Fibroblast of lung (primary cell): ENCODE data around the gene ASIC2. TPM values are rescaled to one million over a fixed set of nuclear protein-coding genes. Genes with fewer than 3 reads are reported as not detected.

Experiments used
- DNase-seq, 2 donors: peaks; one replicate each; pipeline versions ENCODE4 v3.0.0 to v3.0.0-alpha.2; 2010; ENCODE audit warnings: low read depth in 2 of 2
- H2AFZ ChIP-seq: 2 replicates; pipeline ENCODE4 v1.5.1; 2012; ENCODE audit warnings: low read length, control low read depth, inconsistent platforms
- H3K27ac ChIP-seq: 2 replicates; pipeline ENCODE4 v1.5.1; 2011; ENCODE audit warnings: low read length, control low read depth; ENCODE audit not compliant: insufficient read depth
- H3K27me3 ChIP-seq: 2 replicates; pipeline ENCODE4 v1.5.1; 2011; ENCODE audit warnings: mild to moderate bottlenecking, low read length; ENCODE audit not compliant: control insufficient read depth, insufficient read depth
- H3K36me3 ChIP-seq: 2 replicates; pipeline ENCODE4 v1.5.1; 2011; ENCODE audit warnings: low read length; ENCODE audit not compliant: control insufficient read depth, insufficient read depth
- H3K4me1 ChIP-seq: 2 replicates; pipeline ENCODE4 v1.5.1; 2011; ENCODE audit warnings: low read length; ENCODE audit not compliant: control insufficient read depth, insufficient read depth; ENCODE audit errors: extremely low read depth
- H3K4me2 ChIP-seq: 2 replicates; pipeline ENCODE4 v1.5.1; 2011; ENCODE audit warnings: low read length, control low read depth; ENCODE audit not compliant: insufficient read depth; ENCODE audit errors: extremely low read depth
- H3K4me3 ChIP-seq, 4 experiments: fragments of 200-600 bp in 1 of 4; sonication (generic) in 1 of 4; replicated peaks in 1 of 4; 2 replicates each; pipeline ENCODE4 v1.5.1; 2011 to 2016; ENCODE audit warnings: low read length in 4 of 4, low read depth in 3 of 4, mild to moderate bottlenecking in 3 of 4, control low read depth in 2 of 4, inconsistent platforms in 1 of 4, mixed read lengths in 1 of 4; ENCODE audit not compliant: insufficient read depth in 1 of 4; ENCODE audit errors: control extremely low read depth in 1 of 4
- H3K79me2 ChIP-seq: 2 replicates; pipeline ENCODE4 v1.5.1; 2012; ENCODE audit warnings: mild to moderate bottlenecking, low read length, inconsistent platforms; ENCODE audit not compliant: control insufficient read depth, insufficient read depth
- H3K9ac ChIP-seq: 2 replicates; pipeline ENCODE4 v1.5.1; 2011; ENCODE audit warnings: mild to moderate bottlenecking, low read length, control low read depth; ENCODE audit not compliant: insufficient read depth
- H3K9me3 ChIP-seq: 2 replicates; pipeline ENCODE4 v1.5.1; 2012; ENCODE audit warnings: low read depth, low read length; ENCODE audit not compliant: control insufficient read depth, insufficient read depth
- H4K20me1 ChIP-seq: 2 replicates; pipeline ENCODE4 v1.5.1; 2011; ENCODE audit warnings: low read length; ENCODE audit not compliant: control insufficient read depth, insufficient read depth; ENCODE audit errors: extremely low read depth
- EZH2 ChIP-seq: IDR thresholded peaks from 2 replicates; pipeline ENCODE4 v1.5.1; 2012; ENCODE audit warnings: low read length, control low read depth, mild to moderate bottlenecking; ENCODE audit errors: missing control alignments
- polyA plus RNA-seq, 2 donors: library from polyadenylated mRNA; depleted of rRNA in 1 of 2; stranded (reverse) in 1 of 2; unstranded in 1 of 2; fragments of >200 nt; gene quantifications; 2 replicates each; pipeline ENCODE4 v1.2.1, GENCODE V29; 2011 to 2012; ENCODE audit warnings: missing spikeins in 1 of 2
- total RNA-seq: library from RNA; depleted of rRNA; stranded (reverse); fragments of >200 nt; gene quantifications from 2 replicates; pipeline ENCODE4 v1.2.1, GENCODE V29; 2014
- TF ChIP-seq, protein P1 (sequence below), 2 donors: IDR thresholded peaks in 1 of 2; conservative IDR thresholded peaks in 1 of 2; 1 replicate in 1 of 2; 2 replicates in 1 of 2; pipeline ENCODE4 v1.5.1; 2011 to 2012; ENCODE audit warnings: low read length in 2 of 2, control low read depth in 1 of 2, inconsistent platforms in 1 of 2, low read depth in 1 of 2, mild to moderate bottlenecking in 1 of 2

The ASIC2 gene
- total and polyA plus RNA-seq, 2 donors (not counting 1 experiment from before 2014, with no cell fraction given): 0.08 to 0.50 TPM

DNA sequence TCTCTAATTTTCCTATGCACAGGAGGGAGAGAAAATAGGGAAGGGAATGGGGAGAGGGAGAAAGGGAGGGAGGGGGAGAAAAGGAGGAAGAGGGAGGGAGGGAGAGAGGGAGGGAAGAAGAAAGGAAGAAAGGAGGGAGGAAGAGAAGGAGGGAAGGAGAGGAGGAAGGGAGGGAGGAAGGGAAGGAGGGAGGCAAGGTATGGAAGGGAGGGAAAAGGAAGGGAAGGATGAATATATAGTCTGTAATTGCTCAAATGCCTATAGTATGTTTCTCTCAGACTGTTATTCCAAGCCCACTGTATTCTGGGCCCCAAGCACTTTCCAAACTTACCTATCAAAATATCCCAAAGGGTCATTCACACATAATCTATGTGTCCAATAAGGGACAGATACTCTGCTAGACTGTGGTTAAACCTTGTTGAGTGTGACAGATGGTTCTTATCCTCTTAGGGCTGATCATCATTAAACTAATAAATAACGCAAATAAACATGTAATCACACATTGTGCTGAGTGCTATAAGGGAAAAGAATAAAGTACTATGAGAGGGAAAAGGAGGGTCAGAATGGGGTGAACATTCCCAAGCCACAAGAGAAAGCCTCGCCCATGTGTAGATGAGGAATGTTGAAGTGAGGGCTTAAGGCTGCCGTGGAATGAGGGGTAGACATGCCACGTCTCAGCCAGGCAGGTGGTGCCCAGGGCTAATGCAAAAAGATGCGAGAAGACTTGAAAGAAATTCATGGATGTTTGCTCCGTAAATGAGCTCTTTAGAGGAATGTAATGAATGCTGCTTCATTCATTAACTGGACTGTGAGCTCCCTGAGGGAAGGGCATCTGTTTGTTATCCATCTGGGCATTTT, 30.6 kb downstream of the ASIC2 start:
- Histone ChIP-seq H3K36me3 (no peaks in the 10 kb centered on the region), H3K4me3 (no peak overlapping the region), H3K9ac (no peak overlapping the region), H4K20me1 (no peaks in the 10 kb centered on the region), H3K9me3 (no peaks in the 10 kb centered on the region), H3K4me1 (peaks cover 15% of the 10 kb centered on the region), H3K4me2 (no peak overlapping the region), H3K79me2 (no peaks in the 10 kb centered on the region), H2AFZ (no peak overlapping the region), H3K27ac (no peak overlapping the region), H3K27me3 (no peaks in the 10 kb centered on the region)
- no peak for TF ChIP-seq EZH2
- TF ChIP-seq, protein P1, sequence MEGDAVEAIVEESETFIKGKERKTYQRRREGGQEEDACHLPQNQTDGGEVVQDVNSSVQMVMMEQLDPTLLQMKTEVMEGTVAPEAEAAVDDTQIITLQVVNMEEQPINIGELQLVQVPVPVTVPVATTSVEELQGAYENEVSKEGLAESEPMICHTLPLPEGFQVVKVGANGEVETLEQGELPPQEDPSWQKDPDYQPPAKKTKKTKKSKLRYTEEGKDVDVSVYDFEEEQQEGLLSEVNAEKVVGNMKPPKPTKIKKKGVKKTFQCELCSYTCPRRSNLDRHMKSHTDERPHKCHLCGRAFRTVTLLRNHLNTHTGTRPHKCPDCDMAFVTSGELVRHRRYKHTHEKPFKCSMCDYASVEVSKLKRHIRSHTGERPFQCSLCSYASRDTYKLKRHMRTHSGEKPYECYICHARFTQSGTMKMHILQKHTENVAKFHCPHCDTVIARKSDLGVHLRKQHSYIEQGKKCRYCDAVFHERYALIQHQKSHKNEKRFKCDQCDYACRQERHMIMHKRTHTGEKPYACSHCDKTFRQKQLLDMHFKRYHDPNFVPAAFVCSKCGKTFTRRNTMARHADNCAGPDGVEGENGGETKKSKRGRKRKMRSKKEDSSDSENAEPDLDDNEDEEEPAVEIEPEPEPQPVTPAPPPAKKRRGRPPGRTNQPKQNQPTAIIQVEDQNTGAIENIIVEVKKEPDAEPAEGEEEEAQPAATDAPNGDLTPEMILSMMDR (conservative IDR thresholded peaks at IDR 0.05 in 1 of 2, IDR thresholded peaks at IDR 0.05 in 1 of 2; ENCODE audit: low read depth in 1 of 2, low read length in 2 of 2): no peak
- peak in 1 of 2 donors; percentile 45 for DNase-seq

DNA sequence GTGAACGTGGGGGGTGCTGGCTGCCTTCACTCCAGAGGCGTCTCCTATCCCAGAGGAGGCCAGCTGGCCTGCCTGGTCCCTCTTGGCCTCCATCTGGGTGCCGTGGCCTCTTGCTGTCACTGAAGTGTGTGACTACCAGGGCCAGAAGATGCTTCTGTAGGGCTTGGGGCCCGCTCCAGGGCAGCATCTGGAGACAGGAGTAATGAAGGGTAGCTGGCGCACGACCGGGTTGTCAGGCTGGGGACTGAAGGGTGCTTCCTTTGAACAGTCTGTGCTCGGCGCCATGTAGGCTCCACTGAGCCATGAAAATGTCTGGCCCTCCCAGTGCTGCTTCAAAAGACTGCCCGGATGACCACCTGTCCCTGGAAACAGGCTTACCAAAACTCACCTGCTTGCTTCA, 31.3 kb downstream of the ASIC2 start:
- Histone ChIP-seq H3K4me1 (peaks cover 10% of the 10 kb centered on the region), H3K27ac (no peak overlapping the region), H3K79me2 (no peaks in the 10 kb centered on the region), H3K9ac (no peak overlapping the region), H4K20me1 (no peaks in the 10 kb centered on the region), H3K4me3 (no peak overlapping the region), H3K4me2 (no peak overlapping the region), H3K9me3 (no peaks in the 10 kb centered on the region), H3K27me3 (no peaks in the 10 kb centered on the region), H2AFZ (no peak overlapping the region), H3K36me3 (no peaks in the 10 kb centered on the region)
- no peak for DNase-seq
- TF ChIP-seq, protein P1 (conservative IDR thresholded peaks at IDR 0.05 in 1 of 2, IDR thresholded peaks at IDR 0.05 in 1 of 2; ENCODE audit: low read depth in 1 of 2, low read length in 2 of 2): no peak
- TF ChIP-seq EZH2: no peak

DNA sequence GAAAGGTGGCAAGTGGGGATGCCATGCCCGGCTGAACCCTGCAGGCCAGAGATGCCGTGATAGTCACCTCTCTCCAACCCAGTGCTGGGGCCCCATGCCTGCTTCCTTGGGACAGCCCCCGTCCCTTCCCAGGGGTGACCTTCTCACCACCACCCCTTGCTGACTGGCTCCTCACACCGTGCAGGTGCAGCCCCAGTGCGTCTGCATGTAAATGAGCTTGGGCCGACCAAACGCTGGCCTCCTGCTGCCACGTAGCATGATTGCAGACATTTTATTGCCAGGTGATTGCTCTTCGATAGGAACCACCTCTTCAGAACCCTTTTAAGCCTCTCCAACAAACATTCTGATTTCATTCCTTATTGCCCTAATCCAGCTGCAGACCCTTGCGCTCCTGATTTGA, 32.5 kb downstream of the ASIC2 start:
- Histone ChIP-seq H3K36me3 (no peaks in the 10 kb centered on the region), H3K9me3 (no peaks in the 10 kb centered on the region), H3K79me2 (no peaks in the 10 kb centered on the region), H3K9ac (no peak overlapping the region), H3K4me2 (no peak overlapping the region), H4K20me1 (no peaks in the 10 kb centered on the region), H2AFZ (no peak overlapping the region), H3K4me3 (no peak overlapping the region), H3K27ac (no peak overlapping the region), H3K4me1 (peaks cover 2% of the 10 kb centered on the region), H3K27me3 (no peaks in the 10 kb centered on the region)
- no peak for DNase-seq
- TF ChIP-seq EZH2: no peak
- TF ChIP-seq, protein P1 (conservative IDR thresholded peaks at IDR 0.05 in 1 of 2, IDR thresholded peaks at IDR 0.05 in 1 of 2; ENCODE audit: low read depth in 1 of 2, low read length in 2 of 2): no peak
